HCT116 (cell line): Measurements from ENCODE around the gene ERC2. TPM values are rescaled to one million over a fixed set of nuclear protein-coding genes. Genes with fewer than 3 reads are reported as not detected.

Source experiments
- ATAC-seq: fragments of 200-7000 bp; cut with Tn5 transposase; 2 replicates; pipeline ENCODE4 v1.9.1; 2020; ENCODE audit warnings: mild to moderate bottlenecking, moderate library complexity
- BruUV-seq: library from RNA; stranded (reverse); fragments of 400-500 nt; replicated peaks from 2 replicates; lab custom pipeline; 2021; lab: Mats Ljungman, UMichigan
- CTCF ChIA-PET: fragments of 300-600 bp; sonication (Branson Sonifier 250); formaldehyde crosslinking; loops from one replicate; lab custom pipeline; 2021; ENCODE audit warnings: antibody characterized with exemption; lab: Charles Lee
- POLR2A ChIA-PET: fragments of 300-600, 350-600 bp; sonication (Branson Sonifier 250); formaldehyde crosslinking; loops from one replicate; lab custom pipeline; 2021; ENCODE audit warnings: antibody characterized with exemption; lab: Charles Lee
- RAD21 ChIA-PET, 2 experiments: fragments of 300-600 bp; sonication (Branson Sonifier 250); formaldehyde crosslinking; loops; one replicate each; lab custom pipeline; 2023; ENCODE audit warnings: low total read pairs in 2 of 2; ENCODE audit not compliant: uncharacterized antibody in 2 of 2, unreplicated experiment in 2 of 2, low non-redundant PET in 1 of 2; lab: Charles Lee
- DNase-seq: peaks from one replicate; pipeline ENCODE4 v3.0.0-alpha.2; 2010; ENCODE audit warnings: low read depth, low spot score
- H2AFZ ChIP-seq: fragments of 200-600 bp; shearing (Covaris generic), sonication (generic); 2 replicates; pipeline ENCODE4 v1.6.1; 2017; ENCODE audit warnings: low read depth, mixed run types, mixed read lengths, antibody characterized with exemption, low read length; ENCODE audit not compliant: poor library complexity, severe bottlenecking
- H3K27ac ChIP-seq: 2 replicates; pipeline ENCODE4 v1.5.1; 2012; ENCODE audit warnings: low read depth, low read length
- H3K27me3 ChIP-seq: fragments of 200-600 bp; sonication (generic); 2 replicates; pipeline ENCODE4 v1.6.1; 2016; ENCODE audit warnings: mixed run types, low read length, mixed read lengths; ENCODE audit not compliant: insufficient read depth
- H3K36me3 ChIP-seq, 2 experiments: fragments of 200-500 bp in 1 of 2; fragments of 200-600 bp in 1 of 2; sonication (Bioruptor generic) in 1 of 2; sonication (generic) in 1 of 2; 2 replicates each; pipeline versions ENCODE4 v1.5.1 to v1.6.1; 2014 to 2016; ENCODE audit warnings: low read length in 2 of 2, inconsistent platforms in 1 of 2, mixed read lengths in 1 of 2, mixed run types in 1 of 2; ENCODE audit not compliant: insufficient read depth in 2 of 2, control insufficient read depth in 1 of 2
- H3K4me1 ChIP-seq, 2 experiments: fragments of 200-600 bp in 1 of 2; sonication (generic) in 1 of 2; 2 replicates each; pipeline versions ENCODE4 v1.5.1 to v1.6.1; 2012 to 2017; ENCODE audit warnings: low read length in 2 of 2, inconsistent platforms in 1 of 2, mild to moderate bottlenecking in 1 of 2, mixed read lengths in 1 of 2, mixed run types in 1 of 2, moderate library complexity in 1 of 2; ENCODE audit not compliant: insufficient read depth in 2 of 2, control insufficient read depth in 1 of 2
- H3K4me2 ChIP-seq: fragments of 200-600 bp; sonication (generic); 2 replicates; pipeline ENCODE4 v1.6.1; 2017; ENCODE audit warnings: mixed run types, low read length, mixed read lengths
- H3K4me3 ChIP-seq, 2 experiments: fragments of 200-600 bp in 1 of 2; sonication (generic) in 1 of 2; replicated peaks in 1 of 2; 2 replicates each; pipeline ENCODE4 v1.5.1; 2011 to 2016; ENCODE audit warnings: low read length in 2 of 2, control low read depth in 1 of 2, low read depth in 1 of 2, mild to moderate bottlenecking in 1 of 2, mixed read lengths in 1 of 2, mixed run types in 1 of 2
- H3K79me2 ChIP-seq: fragments of 200-600 bp; sonication (generic); 2 replicates; pipeline ENCODE4 v1.6.1; 2017; ENCODE audit warnings: mild to moderate bottlenecking, mixed run types, low read length, moderate library complexity, mixed read lengths; ENCODE audit not compliant: insufficient read depth
- H3K9ac ChIP-seq: fragments of 200-600 bp; sonication (generic); 2 replicates; pipeline ENCODE4 v1.6.1; 2016; ENCODE audit warnings: low read length, mixed read lengths
- H3K9me2 ChIP-seq: fragments of 200-600 bp; sonication (generic), shearing (Covaris generic); 2 replicates; pipeline ENCODE4 v1.6.1; 2017; ENCODE audit warnings: mixed run types, mild to moderate bottlenecking, moderate library complexity; ENCODE audit not compliant: insufficient read depth
- H3K9me3 ChIP-seq, 2 experiments: fragments of 200-500 bp in 1 of 2; fragments of 200-600 bp in 1 of 2; sonication (Bioruptor generic) in 1 of 2; sonication (generic) in 1 of 2; 2 replicates each; pipeline ENCODE4 v1.6.1; 2014 to 2017; ENCODE audit warnings: low read length in 2 of 2, mixed read lengths in 2 of 2, inconsistent platforms in 1 of 2, low read depth in 1 of 2, mild to moderate bottlenecking in 1 of 2, mixed run types in 1 of 2, moderate library complexity in 1 of 2; ENCODE audit not compliant: control insufficient read depth in 1 of 2, insufficient read depth in 1 of 2
- H4K20me1 ChIP-seq: fragments of 200-600 bp; sonication (generic), shearing (Covaris generic); 2 replicates; pipeline ENCODE4 v1.6.1; 2017; ENCODE audit warnings: mixed run types, mild to moderate bottlenecking, moderate library complexity; ENCODE audit not compliant: insufficient read depth
- CBX3 ChIP-seq: IDR thresholded peaks from 2 replicates; pipeline ENCODE4 v1.6.1; 2012; ENCODE audit warnings: low read depth
- CTCF ChIP-seq, 3 experiments: fragments of 200-600 bp in 1 of 3; sonication (generic) in 1 of 3; IDR thresholded peaks in 2 of 3; conservative IDR thresholded peaks in 1 of 3; 2 replicates each; pipeline ENCODE4 v1.5.1; 2012 to 2017; ENCODE audit warnings: low read depth in 2 of 3, low read length in 2 of 3, antibody characterized with exemption in 1 of 3, borderline replicate concordance in 1 of 3, control low read depth in 1 of 3, mild to moderate bottlenecking in 1 of 3, mixed read lengths in 1 of 3, mixed run types in 1 of 3, moderate library complexity in 1 of 3; ENCODE audit not compliant: insufficient read depth in 1 of 3
- EGR1 ChIP-seq: IDR thresholded peaks from 2 replicates; pipeline ENCODE4 v1.6.1; 2012; ENCODE audit warnings: low read depth
- EZH2 ChIP-seq: fragments of 200-600 bp; sonication (generic); IDR thresholded peaks from 2 replicates; pipeline ENCODE4 v1.6.1; 2017; ENCODE audit warnings: antibody characterized with exemption, mixed run types
- EZH2phosphoT487 ChIP-seq: fragments of 200-600 bp; IDR thresholded peaks from 2 replicates; pipeline ENCODE4 v1.6.1; 2018; ENCODE audit warnings: antibody characterized with exemption, borderline replicate concordance
- FOSL1 ChIP-seq: IDR thresholded peaks from 2 replicates; pipeline ENCODE4 v1.6.1; 2012; ENCODE audit warnings: low read depth
- JUND ChIP-seq: IDR thresholded peaks from 2 replicates; pipeline ENCODE4 v1.6.1; 2012
- MAX ChIP-seq: IDR thresholded peaks from 2 replicates; pipeline ENCODE4 v1.6.1; 2012
- POLR2A ChIP-seq: IDR thresholded peaks from 2 replicates; pipeline ENCODE4 v1.7.0; 2011; ENCODE audit warnings: borderline replicate concordance; ENCODE audit not compliant: insufficient read depth, insufficient read length; ENCODE audit errors: extremely low read depth
- POLR2AphosphoS5 ChIP-seq: IDR thresholded peaks from 2 replicates; pipeline ENCODE4 v1.6.1; 2011; ENCODE audit warnings: mild to moderate bottlenecking, low read depth, low read length, moderate library complexity
- RAD21 ChIP-seq: IDR thresholded peaks from 2 replicates; pipeline ENCODE4 v1.6.1; 2012; ENCODE audit warnings: low read depth, mild to moderate bottlenecking
- REST ChIP-seq: IDR thresholded peaks from 2 replicates; pipeline ENCODE4 v1.6.1; 2012; ENCODE audit warnings: low read depth
- SIN3A ChIP-seq: IDR thresholded peaks from 2 replicates; pipeline ENCODE4 v1.6.1; 2012; ENCODE audit warnings: low read depth
- SRF ChIP-seq: IDR thresholded peaks from 2 replicates; pipeline ENCODE4 v1.6.1; 2012; ENCODE audit warnings: low read depth
- YY1 ChIP-seq: IDR thresholded peaks from 2 replicates; pipeline ENCODE4 v1.6.1; 2011; ENCODE audit warnings: low read length, low read depth, moderate library complexity, mild to moderate bottlenecking; ENCODE audit not compliant: insufficient replicate concordance; ENCODE audit errors: extremely low read depth
- ZBTB33 ChIP-seq: IDR thresholded peaks from 2 replicates; pipeline ENCODE4 v1.6.1; 2011; ENCODE audit warnings: mild to moderate bottlenecking, low read length, moderate library complexity; ENCODE audit not compliant: insufficient replicate concordance; ENCODE audit errors: extremely low read depth
- ZFX ChIP-seq: fragments of 450-650 bp; IDR thresholded peaks from 2 replicates; pipeline ENCODE4 v1.6.1; 2017
- intact Hi-C: fragments of 100-400 bp; cut with micrococcal nuclease; formaldehyde crosslinking; loops from 2 replicates; pipeline ENCODE4 v1.10.0; 2022
- total RNA-seq: library from RNA; stranded (reverse); gene quantifications from one replicate; pipeline ENCODE4 v1.2.1, GENCODE V29; 2021; ENCODE audit not compliant: unreplicated experiment

Gene ERC2
- total RNA-seq, 1 experiment from 2014 or later, result not detected

GRCh38 chr3:55937301-55937700 is 531.0 kb downstream of the ERC2 start:
- Histone ChIP-seq H3K27me3 (no peaks in the 10 kb centered on the region), H3K27ac (no peak overlapping the region), H3K79me2 (no peaks in the 10 kb centered on the region), H2AFZ (no peak overlapping the region), H3K36me3 (no peaks in the 10 kb centered on the region), H3K9me2 (no peaks in the 10 kb centered on the region), H3K9me3 (no peaks in the 10 kb centered on the region; a peak in 1 of 4 replicates), H4K20me1 (no peaks in the 10 kb centered on the region)
- CTCF ChIA-PET, result no interaction called here
- no TSS peak for BruUV-seq
- TF ChIP-seq REST (no peak), EZH2phosphoT487 (no peak), ZFX (no peak), POLR2AphosphoS5 (no peak), YY1 (no peak), RAD21 (no peak), MAX (no peak), EGR1 (no peak), EZH2 (no peak), SRF (no peak), CTCF (IDR thresholded peaks at IDR 0.05 in 2 of 3, conservative IDR thresholded peaks at IDR 0.05 in 1 of 3; ENCODE audit: borderline replicate concordance in 1 of 3, insufficient read depth in 1 of 3, low read depth in 2 of 3, low read length in 2 of 3) (no peak), POLR2A (no peak), CBX3 (no peak), FOSL1 (no peak), ZBTB33 (no peak), JUND (no peak), SIN3A (no peak)
- TF ChIP-seq, all 23 proteins: peak for 0
- no peaks in the 10 kb centered on the region for H3K4me1 ChIP-seq
- ChIA-PET POLR2A (no interaction called here), RAD21 (no interaction called here)
- H3K9ac ChIP-seq, result no peak overlapping the region
- no peak for ATAC-seq
- H3K4me2 ChIP-seq, result no peak overlapping the region
- DNase-seq, result no peak
- intact Hi-C loops, result no loop called here
- no peak overlapping the region for H3K4me3 ChIP-seq
